Bronchial epithelial cell (primary cell): ENCODE measurements around the gene GANC. TPM values are rescaled to one million over a fixed set of nuclear protein-coding genes. Genes with fewer than 3 reads are reported as not detected.
A peak's percentile ranks its signal among the peaks of the same experiment; 100 is the strongest.

ENCODE experiments used
- DNase-seq: peaks from one replicate; pipeline ENCODE4 v3.0.0-alpha.2; 2010; ENCODE audit warnings: low read depth
- FAIRE-seq: peaks from 2 replicates; lab custom pipeline; 2011; peaks lifted over from hg19 to GRCh38; lab: Jason Lieb, UNC
- H3K27me3 ChIP-seq: 2 replicates; pipeline ENCODE4 v1.5.1; 2011; ENCODE audit warnings: low read length; ENCODE audit not compliant: control insufficient read depth, insufficient read depth
- H3K36me3 ChIP-seq: 2 replicates; pipeline ENCODE4 v1.5.1; 2011; ENCODE audit warnings: low read length; ENCODE audit not compliant: control insufficient read depth, insufficient read depth
- H3K4me3 ChIP-seq: 2 replicates; pipeline ENCODE4 v1.5.1; 2011; ENCODE audit warnings: mild to moderate bottlenecking, low read depth, low read length, control low read depth
- CTCF ChIP-seq: IDR thresholded peaks from 2 replicates; pipeline ENCODE4 v1.5.1; 2011; ENCODE audit warnings: mild to moderate bottlenecking, moderate library complexity, low read length, control low read depth, inconsistent platforms; ENCODE audit not compliant: insufficient read depth, severe bottlenecking
- total RNA-seq: library from RNA; depleted of rRNA; stranded (reverse); fragments of >200 nt; gene quantifications from 2 replicates; pipeline ENCODE4 v1.2.1, GENCODE V29; 2014

Gene GANC
- total RNA-seq, 1 donor from 2014 or later = 13.2 TPM

- peaks cover 4% of the 10 kb centered on the region for H3K36me3 ChIP-seq
- no peak for FAIRE-seq
- no peak overlapping the region for H3K4me3 ChIP-seq
- DNase-seq = no peak
- TF ChIP-seq CTCF = no peak
- no peaks in the 10 kb centered on the region for H3K27me3 ChIP-seq
These were observed 65.5 kb downstream of the GANC start for GRCh38 chr15:42338500-42338899.

- Histone ChIP-seq H3K4me3 (no peak overlapping the region), H3K36me3 (peaks cover 7% of the 10 kb centered on the region), H3K27me3 (no peaks in the 10 kb centered on the region)
- DNase-seq (no peak), FAIRE-seq (no peak)
- TF ChIP-seq CTCF = no peak
These were observed 70.7 kb downstream of the GANC start for GRCh38 chr15:42343596-42344232.

GRCh38 chr15:42344763-42345162 lies 71.8 kb downstream of the GANC start:
- H3K36me3 ChIP-seq = peaks cover 7% of the 10 kb centered on the region
- FAIRE-seq = no peak
- DNase-seq = peak; percentile 69

GRCh38 chr15:42345504-42345903 lies 72.5 kb downstream of the GANC start:
- no peak for TF ChIP-seq CTCF
- peaks cover 7% of the 10 kb centered on the region for H3K36me3 ChIP-seq
- no peaks in the 10 kb centered on the region for H3K27me3 ChIP-seq
- FAIRE-seq (no peak), DNase-seq (no peak)
- no peak overlapping the region for H3K4me3 ChIP-seq

More at GRCh38 chr15:42344763-42345162, 71.8 kb downstream of the GANC start:
- no peak overlapping the region for H3K4me3 ChIP-seq
- H3K27me3 ChIP-seq = no peaks in the 10 kb centered on the region
- no peak for TF ChIP-seq CTCF

- Histone ChIP-seq H3K4me3 (no peak overlapping the region), H3K27me3 (no peaks in the 10 kb centered on the region), H3K36me3 (peaks cover 7% of the 10 kb centered on the region)
- no peak for FAIRE-seq
- DNase-seq = peak; percentile 51
- TF ChIP-seq CTCF = no peak
These were observed 75.1 kb downstream of the GANC start for GRCh38 chr15:42348083-42348482.

GRCh38 chr15:42349186-42349585 lies 76.2 kb downstream of the GANC start:
- TF ChIP-seq CTCF = no peak
- no peak for FAIRE-seq
- peaks cover 4% of the 10 kb centered on the region for H3K36me3 ChIP-seq
- H3K4me3 ChIP-seq = no peak overlapping the region
- no peaks in the 10 kb centered on the region for H3K27me3 ChIP-seq
- no peak for DNase-seq
